Measurements from ENCODE around the gene RBMY1J.
"Not testable (repeated sequence)": the region's sequence is repeated elsewhere in the genome, so short reads cannot be mapped to it uniquely, and the experiment has no call there.

The RBMY1J gene

GRCh38 chrY:22403110-22403509 is at the start of gene RBMY1J:
Gene RBMY1J, plus strand, starts transcription at chrY:22403410. Its CDS starts 2,038 bp downstream, at chrY:22405448.
- not testable (repeated sequence) for DNase-seq (ENCODE audit: low spot score)

GRCh38 chrY:22367416-22367815 is 35.8 kb upstream of the RBMY1J start:
- DNase-seq (ENCODE audit: low spot score), result no peak

GRCh38 chrY:22370623-22371022 is 32.6 kb upstream of the RBMY1J start:
- DNase-seq (ENCODE audit: low spot score), result no peak

- DNase-seq (ENCODE audit: low spot score), result no peak
Observed at GRCh38 chrY:22373494-22373893, 29.7 kb upstream of the RBMY1J start.

- DNase-seq (ENCODE audit: low spot score), result not testable (repeated sequence)
Observed at GRCh38 chrY:22444718-22445396, 41.6 kb downstream of the RBMY1J start.

GRCh38 chrY:22455522-22455921 is 52.3 kb downstream of the RBMY1J start:
- DNase-seq (ENCODE audit: low spot score), result not testable (repeated sequence)

GRCh38 chrY:22461962-22462361 is 58.8 kb downstream of the RBMY1J start:
- DNase-seq (ENCODE audit: low spot score), result not testable (repeated sequence)

All from CD4-positive, alpha-beta T cell treated with Interleukin-2 at 100 ng/mL for 4 hours (primary cell).